ENCODE measurements around the gene SSH2.
"Not testable (repeated sequence)": the region's sequence is repeated elsewhere in the genome, so short reads cannot be mapped to it uniquely, and the experiment has no call there.

Gene SSH2

DNA sequence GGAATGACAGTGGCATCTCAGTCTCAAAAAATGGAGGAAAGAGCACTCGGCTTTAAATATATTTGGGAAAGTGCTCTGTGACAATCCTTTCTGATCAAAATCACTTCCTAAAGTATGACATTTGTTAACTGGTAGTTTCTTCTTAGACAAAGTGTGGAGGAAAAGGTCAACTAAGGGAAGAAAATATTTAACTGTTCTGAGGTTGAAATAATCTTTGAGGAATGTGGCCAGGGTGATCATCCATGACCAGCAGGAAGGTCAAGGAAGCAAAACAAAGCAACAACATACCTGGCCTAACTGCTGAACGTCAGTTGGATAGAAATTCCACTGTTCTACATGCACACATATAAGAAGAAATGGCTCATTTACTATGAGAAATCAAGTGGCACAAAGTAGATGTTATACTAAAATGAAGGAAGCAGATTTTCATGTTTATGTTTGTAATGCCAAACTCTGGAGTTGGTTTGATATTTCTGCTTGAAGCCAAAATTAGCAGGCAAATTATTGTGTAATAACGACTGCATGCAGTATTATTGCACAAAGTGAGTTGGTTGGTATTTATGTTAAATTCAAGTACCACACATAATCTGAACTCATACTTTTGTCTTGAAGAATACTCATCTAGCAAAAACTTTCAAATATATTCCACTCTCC, 220.0 kb downstream of the SSH2 start:
- DNase-seq (ENCODE audit: low read depth in 2 of 2): no peak

DNA sequence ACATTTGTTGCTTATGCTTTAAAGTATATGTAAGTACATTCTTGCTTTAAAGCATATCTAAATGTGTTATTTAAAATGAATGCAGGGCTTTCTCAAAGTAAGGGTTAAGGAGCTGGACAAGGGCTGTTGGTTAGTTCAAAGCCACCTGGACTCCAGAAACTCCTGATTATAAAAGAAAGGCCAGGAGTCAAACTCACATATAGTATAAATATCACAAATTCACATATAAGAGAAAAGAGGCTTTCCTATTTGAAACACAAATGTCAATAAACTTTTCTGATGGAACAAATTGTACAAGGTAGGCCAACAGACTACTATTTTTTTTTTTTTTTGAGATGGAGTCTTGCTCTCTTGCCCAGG, 222.8 kb downstream of the SSH2 start:
- DNase-seq (ENCODE audit: low read depth in 2 of 2): no peak

DNA sequence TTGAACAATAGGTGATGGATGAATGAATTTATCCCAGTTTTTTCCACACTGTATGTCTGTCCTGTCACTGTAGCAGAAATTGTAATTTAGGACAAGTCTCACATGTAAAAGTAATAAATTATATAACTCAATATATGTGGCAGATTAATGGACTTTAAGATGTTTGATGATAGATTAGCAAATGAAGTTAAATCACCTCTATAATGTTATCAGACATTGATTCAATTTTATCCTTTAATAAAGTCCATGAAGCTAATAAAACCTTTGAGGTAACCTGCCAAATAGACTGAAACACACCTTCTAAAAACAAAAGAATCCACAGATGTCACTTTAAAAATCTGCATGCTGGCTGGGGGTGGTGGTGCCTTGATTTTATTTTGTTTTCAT, 224.0 kb downstream of the SSH2 start:
- no peak for DNase-seq (ENCODE audit: low read depth in 2 of 2)

DNA sequence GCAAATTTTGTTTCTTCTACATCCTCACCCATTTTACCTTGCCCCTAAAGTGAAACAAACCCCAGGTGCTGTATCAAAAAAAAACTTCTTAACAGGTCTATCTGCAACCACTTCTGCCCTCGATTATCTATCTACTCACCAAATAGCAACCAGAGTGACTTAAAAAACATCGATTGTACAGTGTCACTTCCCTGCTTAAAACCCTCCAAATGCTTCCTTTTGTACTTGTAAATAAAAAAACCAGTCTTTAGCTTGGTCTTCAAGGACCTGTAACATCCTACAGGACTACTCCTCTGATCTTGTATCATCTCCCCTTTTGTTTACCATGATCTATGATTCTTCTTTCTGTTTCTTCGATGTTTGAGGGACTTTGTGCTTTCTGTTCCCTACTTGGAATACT, 224.6 kb downstream of the SSH2 start:
- no peak for DNase-seq (ENCODE audit: low read depth in 2 of 2)

DNA sequence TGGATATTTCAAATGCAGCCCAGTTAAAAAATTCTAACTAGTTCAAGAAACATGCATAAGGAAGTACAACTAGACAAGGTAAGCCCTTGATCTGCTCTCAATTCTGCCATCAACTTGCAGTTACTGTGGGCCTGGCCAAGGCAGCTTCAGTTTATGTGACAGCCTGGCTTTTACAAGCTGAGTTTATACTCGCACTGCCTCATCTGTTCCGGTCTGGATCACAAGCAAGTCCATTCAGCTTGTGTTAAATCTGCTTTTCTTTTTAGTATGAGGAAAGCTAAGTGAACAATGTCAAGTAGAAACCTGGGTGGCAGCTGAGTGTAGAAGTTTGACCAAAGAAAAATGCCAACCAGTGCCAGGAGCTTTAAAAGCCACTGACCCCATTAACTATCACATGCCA, 230.7 kb downstream of the SSH2 start:
- DNase-seq (ENCODE audit: low read depth in 2 of 2): no peak

DNA sequence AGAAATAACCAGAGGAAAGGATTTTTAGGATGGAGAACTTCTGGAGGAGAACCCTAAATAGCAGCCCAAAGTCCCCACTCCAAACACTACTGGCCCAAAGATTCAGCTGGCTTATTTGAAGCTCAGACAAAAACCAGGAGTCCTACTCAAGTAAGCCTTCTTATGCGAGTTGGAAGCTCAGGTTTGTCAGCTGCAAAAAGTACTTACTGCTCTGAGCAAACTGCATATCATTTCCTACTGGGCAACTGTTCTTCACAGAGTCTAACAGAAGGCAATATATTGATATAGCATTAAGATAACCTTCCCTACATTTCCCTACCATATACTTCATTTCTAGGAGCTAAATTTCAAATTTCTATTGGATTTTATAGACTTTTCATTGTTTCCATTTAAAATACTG, 231.2 kb downstream of the SSH2 start:
- DNase-seq (ENCODE audit: low read depth in 2 of 2): no peak

DNA sequence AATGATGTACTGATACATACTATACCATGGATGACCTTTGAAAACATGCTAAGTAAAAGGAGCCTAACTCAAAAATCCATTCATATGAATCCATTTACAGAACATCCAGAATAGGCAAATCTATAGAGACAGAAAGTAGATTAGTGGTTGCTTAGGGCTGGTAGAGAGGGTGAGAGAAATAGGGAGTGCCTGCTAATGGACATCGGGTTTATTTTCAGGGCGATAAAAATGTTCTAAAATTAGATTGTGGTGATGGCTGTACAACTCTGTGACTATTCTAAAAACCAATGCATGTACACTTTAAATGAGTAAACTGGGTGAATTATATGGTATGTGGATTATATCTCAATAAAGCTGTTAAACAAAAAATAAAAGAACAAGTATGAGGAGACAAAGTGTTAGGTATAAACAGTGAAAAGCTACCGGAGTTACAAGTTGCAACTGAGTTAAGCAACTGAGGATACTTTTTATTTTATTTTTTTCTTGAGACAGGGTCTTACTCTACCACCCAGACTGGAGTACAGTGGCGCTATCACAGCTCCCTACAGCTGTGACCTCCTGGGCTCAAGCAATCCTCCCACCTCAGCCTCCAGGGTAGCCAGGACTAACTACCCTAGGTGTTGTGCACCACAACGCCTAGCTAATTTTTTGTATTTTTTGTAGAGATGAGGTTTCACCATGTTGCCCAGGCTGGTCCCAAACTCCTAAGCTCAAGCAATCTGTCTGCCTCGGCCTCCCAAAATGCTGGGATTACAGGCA, 231.8 kb downstream of the SSH2 start:
- no peak for DNase-seq (ENCODE audit: low read depth in 2 of 2)

DNA sequence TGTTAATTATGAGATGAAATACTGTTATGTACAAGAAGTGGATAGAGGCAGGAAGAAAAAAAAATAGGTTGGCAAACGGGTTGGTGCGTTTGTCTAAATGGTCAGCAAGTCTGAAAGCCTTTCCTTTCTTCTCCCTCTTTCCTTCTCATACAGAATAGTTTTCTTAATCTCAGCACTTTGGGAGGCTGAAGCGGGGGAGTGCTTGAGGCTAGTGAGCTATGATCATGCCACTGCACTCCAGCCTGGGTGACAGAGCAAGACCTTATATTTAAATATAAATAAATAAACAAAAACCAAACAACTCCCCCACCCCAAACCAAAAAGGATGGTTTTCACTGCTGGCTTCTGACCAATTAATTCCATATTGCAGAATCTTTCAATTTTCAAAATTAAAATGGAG, 232.7 kb downstream of the SSH2 start:
- DNase-seq (ENCODE audit: low read depth in 2 of 2): no peak

DNA sequence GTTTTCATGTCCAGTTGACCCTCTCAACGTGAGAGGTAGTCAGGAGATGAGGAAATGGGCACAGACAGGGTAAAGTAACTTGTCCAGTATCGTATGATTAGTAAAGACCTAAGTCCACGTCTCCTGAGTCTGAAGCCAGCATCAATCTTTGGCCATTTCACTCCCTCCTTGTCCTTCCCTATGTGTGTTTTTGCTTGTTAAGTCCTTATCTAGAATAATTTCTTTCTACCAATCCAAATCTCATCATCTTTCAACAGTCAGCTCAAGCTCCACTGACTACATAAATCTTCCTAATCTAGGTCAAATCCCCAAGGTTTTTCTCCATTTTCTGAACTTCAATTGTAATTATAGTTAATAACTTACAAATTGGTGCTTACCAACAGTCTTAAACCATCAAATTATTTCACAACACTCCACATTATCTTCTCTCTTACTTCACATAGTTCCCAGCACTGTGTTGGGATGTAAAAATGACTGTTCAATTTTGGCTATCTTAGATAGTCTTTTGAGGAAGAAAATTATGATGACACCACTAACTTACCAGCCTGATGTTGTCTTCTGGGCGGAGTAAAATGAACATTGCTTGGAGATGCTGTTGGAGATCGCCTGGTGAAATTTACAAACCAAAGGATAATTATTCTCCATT, 235.0 kb downstream of the SSH2 start:
- DNase-seq (ENCODE audit: low read depth in 2 of 2): no peak

DNA sequence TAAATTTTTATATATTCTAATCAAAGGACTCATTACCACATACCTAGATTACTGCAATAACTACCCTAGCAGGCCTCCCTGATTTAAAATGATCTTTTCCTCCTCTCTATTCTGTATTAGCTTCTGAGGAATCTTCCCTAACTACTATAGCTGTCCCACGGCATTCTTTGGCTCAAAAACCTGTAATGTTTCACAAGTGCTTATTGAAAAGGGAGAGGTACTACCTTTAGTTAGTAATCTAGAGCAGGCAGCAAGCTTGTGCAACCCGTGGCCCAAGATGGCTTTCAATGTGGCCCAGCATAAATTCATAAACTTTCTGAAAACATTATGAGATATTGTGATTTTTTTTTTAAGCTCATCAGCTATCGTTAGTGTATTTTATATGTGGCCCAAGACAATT, 236.3 kb downstream of the SSH2 start:
- DNase-seq (ENCODE audit: low read depth in 2 of 2): no peak

DNA sequence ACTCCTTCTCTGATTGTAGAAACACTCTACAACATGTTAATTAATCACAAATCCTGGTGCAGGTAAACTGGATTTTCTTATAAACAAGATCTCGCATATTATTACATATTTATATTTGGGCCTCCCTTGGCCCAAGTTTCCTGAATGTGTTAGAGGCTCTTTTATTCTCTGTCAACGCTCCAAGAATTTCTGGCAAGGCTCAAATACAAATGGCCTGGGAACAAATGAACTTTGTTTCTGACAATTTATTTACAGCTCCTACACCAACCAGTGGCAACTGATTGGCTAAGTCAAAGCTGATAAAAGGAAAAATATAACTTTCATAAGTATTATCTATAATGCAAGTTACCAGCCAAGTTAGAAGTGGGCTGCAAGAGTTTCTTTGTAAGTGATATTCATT, 242.4 kb downstream of the SSH2 start:
- DNase-seq (ENCODE audit: low read depth in 2 of 2): no peak

DNA sequence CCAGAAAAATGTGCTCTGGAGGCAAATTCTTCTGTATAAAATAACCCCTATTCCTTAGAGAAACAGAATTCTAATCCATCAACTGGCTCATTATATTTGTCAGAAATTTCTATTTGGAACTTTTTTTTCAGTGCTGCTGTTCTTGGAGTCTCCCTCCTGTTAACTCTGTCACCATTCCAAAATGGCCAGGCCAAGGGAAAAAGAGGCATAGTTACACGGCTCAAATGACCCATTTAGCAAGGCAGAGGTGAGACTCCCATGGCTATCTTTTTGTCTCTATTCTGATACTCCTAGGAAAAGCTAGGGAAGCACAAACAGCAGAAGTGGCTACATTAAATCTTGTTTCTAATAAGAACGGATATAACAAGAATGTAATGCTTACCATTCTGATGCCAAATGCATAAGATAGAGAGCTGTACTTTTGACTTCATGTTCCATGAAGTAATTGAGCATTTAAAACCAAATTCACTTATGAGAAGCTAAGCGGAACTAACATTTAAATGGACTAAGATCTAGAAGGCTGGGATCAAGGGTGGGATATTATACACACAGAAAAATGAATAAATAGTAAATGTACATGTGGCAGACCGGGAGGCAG, 242.9 kb downstream of the SSH2 start:
- DNase-seq (ENCODE audit: low read depth in 2 of 2): no peak

DNA sequence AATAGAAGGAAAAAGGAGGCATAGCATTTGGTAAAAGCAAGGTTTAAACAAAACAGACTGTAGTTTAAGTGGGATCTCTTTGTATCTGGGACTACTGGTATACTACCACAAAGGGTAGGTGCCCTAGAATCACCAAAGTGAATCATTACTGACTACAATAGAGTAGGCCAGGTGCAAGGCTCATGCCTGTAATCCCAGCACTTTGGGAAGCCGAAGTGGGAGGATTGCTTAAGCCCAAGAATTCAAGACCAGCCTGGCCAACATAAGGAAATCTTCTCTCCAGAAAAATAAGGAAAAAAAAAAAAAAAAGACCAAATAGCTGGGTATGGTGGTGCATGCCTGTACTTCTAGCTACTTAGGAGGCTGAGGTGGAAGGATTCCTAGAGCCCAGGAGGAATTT, 246.5 kb downstream of the SSH2 start:
- DNase-seq (ENCODE audit: low read depth in 2 of 2): no peak

DNA sequence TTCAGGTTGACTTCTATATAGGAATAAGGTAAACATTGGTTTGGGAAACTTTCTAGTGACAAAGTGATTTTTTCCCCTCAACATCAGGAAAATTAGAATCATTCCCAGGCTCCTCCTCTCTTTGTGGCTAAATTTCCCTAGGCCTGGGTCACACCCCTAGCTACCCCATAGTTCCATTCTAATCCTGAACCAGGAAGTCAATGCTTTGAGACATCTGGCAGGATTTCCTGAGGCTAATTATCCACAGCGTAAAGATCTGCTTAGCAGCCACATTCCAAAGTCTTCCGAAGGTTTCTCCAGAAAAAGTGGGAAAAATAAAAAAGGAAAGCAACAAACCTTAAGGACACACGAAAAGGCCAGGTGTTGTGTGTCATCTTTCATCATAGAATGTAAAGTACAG, 247.0 kb downstream of the SSH2 start:
- no peak for DNase-seq (ENCODE audit: low read depth in 2 of 2)

DNA sequence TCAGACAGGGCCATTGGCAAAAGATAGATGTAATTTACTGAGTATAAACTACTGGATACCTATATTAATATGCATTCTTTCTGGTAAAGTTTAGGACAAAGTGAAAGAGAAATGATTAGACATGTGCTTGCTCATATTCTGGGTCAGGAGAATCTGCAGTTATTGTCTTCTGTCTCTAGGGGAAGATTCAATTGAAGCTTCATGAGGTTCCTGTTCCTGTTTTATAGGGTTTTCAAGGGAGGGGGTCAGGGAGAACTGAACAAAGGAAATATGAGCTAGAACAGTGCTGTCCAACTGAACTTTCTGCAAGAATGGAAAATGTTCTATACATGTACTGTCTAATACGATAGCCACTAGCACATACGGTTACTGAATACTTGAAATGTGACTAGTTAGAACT, 248.0 kb downstream of the SSH2 start:
- no peak for DNase-seq (ENCODE audit: low read depth in 2 of 2)

DNA sequence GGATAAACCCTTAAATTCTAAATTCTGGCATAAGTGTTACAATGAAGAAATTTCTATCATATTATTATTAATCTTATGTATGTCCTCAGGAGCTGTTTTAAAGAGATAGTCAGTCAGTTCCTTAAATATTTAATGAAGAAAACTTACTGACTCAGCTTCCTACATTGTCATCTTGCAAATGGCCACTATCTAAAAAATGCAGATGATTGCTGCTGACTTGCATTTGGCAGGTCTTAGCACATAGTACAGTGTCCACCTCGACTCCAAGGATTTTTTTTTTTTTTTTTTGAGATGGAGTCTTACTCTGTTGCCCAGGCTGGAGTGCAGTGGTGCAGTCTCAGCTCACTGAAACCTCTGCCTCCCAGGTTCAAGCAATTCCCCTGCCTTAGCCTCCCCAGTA, 252.2 kb downstream of the SSH2 start:
- no peak for DNase-seq (ENCODE audit: low read depth in 2 of 2)

DNA sequence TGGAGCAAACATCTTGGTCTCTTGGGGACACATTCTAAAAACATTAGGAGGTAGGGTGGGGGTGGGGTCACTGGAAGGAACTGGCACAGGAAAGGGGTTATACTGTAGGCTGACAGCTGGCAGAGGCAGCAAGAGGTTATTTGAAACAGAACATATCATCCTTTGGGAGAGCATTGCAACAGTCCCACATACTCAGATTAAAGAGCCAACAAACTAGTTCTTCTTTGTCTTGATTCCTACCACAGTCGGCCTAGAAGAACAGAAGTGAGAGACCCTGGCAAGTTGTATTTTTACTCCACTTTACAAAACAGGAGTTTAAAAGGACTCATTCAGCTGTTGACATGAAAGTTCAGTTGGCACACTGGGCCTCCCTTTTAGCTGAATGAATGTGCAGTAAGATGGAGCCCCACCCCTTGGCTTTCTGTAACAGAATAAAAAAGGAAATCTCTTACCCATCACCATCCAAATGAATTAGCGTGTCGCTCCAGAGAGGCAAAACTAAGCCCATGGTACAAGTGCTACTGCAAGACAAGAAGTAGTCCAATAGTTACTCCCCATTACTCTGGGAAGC, 252.7 kb downstream of the SSH2 start:
- no peak for DNase-seq (ENCODE audit: low read depth in 2 of 2)

DNA sequence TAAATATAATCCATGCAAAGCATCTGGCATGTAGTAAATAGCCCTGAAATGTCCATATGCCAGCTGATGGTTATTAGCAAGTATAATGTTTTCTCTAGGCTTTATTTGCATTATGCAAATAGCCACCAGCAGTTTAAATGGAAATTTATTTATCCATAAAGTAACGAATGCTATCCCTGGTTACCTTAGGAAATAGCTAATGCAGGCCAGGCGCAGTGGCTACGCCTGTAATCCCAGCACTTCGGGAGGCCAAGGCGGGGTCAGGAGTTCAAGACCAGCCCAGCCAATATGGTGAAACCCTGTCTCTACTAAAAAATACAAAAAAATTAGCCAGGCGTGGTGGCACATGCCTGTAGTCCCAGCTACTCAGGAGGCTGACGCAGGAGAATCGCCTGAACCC, 254.1 kb downstream of the SSH2 start:
- DNase-seq (ENCODE audit: low read depth in 2 of 2): not testable (repeated sequence)

DNA sequence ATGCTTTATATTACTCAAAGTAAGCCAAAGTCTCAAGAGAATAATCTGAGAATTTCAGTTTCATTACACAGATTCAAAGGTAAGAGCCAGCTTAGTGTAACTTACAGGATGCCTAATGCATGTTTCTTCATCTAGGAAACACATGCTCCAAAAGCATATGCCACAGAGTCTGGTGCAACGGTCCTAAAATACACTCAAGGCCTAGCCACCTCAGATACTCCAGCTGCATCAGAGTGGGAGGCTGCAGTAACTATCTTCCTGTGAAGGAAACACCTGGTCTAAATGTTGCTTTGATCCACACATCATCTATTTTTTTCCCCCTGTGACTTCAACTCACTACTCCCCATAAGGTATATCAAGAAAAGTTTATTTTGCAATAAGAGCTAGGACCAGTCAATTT, 255.7 kb downstream of the SSH2 start:
- DNase-seq (ENCODE audit: low read depth in 2 of 2): no peak

DNA sequence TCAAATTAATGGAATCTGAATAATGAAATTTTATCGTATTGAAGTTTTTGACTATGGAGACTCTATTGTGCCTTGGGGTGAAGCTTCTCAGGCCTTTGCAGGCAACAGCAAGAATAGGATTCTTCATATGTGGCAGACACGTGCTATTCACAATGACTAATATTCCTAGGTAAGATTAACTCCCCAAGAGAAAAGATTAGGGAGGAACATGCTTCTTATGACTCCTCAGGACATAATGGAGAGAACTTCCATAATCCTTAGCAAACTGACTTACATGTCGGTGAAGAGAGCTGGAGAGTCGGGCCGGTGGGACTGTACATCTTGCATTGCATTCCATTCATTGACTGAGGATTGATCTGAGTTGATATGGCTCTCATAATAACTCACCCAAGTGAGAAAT, 258.4 kb downstream of the SSH2 start:
- DNase-seq (ENCODE audit: low read depth in 2 of 2): no peak

DNA sequence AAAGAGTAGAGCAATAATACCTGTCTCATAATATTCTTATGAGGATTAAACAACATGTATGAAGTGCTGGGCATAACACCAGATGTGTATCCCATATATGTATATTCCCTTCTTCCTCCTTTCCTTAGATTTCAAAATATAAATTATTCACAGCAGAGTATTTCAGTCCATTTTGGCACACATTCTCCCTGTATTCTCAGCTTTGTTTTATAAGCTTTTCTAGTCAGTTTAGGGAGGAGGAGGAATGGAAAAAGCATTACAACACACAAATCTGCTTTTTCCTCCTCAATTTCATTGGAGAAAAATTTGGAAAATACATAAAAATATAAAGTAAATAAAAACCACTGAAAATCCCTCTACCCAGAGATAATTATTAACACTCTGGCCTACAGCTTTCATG, 260.8 kb downstream of the SSH2 start:
- no peak for DNase-seq (ENCODE audit: low read depth in 2 of 2)

DNA sequence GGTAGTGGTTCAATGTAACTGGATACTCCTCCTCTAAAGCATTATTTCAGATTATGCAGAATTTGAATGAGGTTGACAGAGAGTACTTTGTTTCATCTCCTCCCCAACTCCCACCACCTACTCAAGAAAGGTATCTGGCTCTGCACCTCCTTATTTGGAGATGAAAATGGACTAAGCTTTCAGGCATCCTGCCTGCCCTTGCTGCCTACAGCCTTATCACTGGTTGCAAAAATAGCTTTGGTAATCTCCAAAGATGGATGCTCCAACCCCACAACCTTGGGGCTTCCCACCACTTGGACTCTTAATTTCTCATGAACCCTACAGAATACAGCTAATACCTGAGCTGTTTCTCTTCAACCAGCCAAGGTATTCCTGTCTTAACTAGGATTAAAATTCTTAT, 262.1 kb downstream of the SSH2 start:
- no peak for DNase-seq (ENCODE audit: low read depth in 2 of 2)

DNA sequence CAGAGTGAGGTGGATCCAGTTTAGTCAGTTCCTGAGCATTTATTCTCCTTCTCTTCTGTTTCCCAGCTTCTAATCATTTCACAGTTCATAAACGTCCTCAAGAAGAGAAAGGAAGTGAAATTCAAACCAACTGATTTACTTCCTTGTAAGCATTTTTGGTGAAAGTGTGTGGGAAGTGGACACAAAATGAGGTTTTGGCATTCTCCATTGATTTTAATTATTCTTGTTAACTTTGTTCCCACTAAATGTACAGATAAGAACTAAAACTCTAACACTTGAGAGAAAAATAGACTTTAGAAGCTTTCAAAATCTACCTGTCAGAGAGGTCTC, 264.6 kb downstream of the SSH2 start:
- DNase-seq (ENCODE audit: low read depth in 2 of 2): no peak

Data from stimulated activated CD4-positive, alpha-beta T cell treated with anti-CD3 and anti-CD28 coated beads, Interleukin-15, amount 100 ng/mL, for 48 hours (primary cell).